GM12891 (cell line): Measurements from ENCODE around the gene CNTN5.

Source experiments
- PAX5 ChIP-seq: IDR thresholded peaks from 2 replicates; pipeline ENCODE4 v1.6.1; 2011; ENCODE audit warnings: low read length, moderate library complexity, mild to moderate bottlenecking; ENCODE audit not compliant: insufficient read depth, severe bottlenecking
- POLR2A ChIP-seq: IDR thresholded peaks from 2 replicates; pipeline ENCODE4 v1.6.1; 2011; ENCODE audit warnings: low read depth, low read length, control low read depth
- POLR2AphosphoS5 ChIP-seq: IDR thresholded peaks from 2 replicates; pipeline ENCODE4 v1.6.1; 2011; ENCODE audit warnings: low read depth, low read length, control low read depth
- SPI1 ChIP-seq: IDR thresholded peaks from 2 replicates; pipeline ENCODE4 v1.6.1; 2011; ENCODE audit warnings: low read depth, low read length, control low read depth
- TAF1 ChIP-seq: IDR thresholded peaks from 2 replicates; pipeline ENCODE4 v1.6.1; 2011; ENCODE audit warnings: low read depth, low read length, control low read depth

GRCh38 chr11:99670067-99670676, 649.4 kb downstream of the CNTN5 start:
- no peak for TF ChIP-seq TAF1
- TF ChIP-seq POLR2AphosphoS5, result no peak
- TF ChIP-seq POLR2A, result no peak
- TF ChIP-seq SPI1, result no peak
- TF ChIP-seq PAX5, result no peak
